ENCODE results near the gene PPP2CA. TPM values are rescaled to one million over a fixed set of nuclear protein-coding genes. Genes with fewer than 3 reads are reported as not detected.
"Not testable (repeated sequence)": the region's sequence is repeated elsewhere in the genome, so short reads cannot be mapped to it uniquely, and the experiment has no call there.

PPP2CA gene
- total and polyA plus RNA-seq, 2 of the 13 experiments (the other 11 are each of a cell fraction or from before 2014, with no cell fraction given), result 82.4 to 171 TPM

DNA sequence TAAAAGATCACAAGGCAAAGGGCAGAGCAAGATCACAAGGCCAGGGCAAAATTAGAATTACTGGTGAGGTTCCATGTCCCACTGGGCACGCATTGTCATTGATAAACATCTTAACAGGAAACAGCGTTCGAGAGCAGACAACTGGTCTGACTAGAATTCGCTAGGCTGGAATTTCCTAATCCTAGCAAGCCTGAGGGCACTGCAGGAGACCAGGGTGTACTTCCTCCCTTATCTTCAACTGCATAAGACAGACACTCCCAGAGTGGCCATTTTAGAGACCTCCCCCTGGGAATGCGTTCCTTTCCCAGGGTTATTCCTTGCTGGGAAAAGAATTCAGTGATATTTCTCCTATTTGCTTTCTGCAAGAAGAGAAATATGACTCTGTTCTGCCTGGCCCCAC, 36.8 kb upstream of the PPP2CA start:
- H4K20me1 ChIP-seq (ENCODE audit: insufficient read depth, low read length); H3K27me3 ChIP-seq (ENCODE audit: control insufficient read depth in 1 of 2, insufficient read depth in 2 of 2, low read length in 2 of 2); CTCF ChIA-PET (ENCODE audit: low intra/inter-chr PET ratio, low total read pairs); H3K36me3 ChIP-seq (replicated peaks in 1 of 2; ENCODE audit: control insufficient read depth in 1 of 2, insufficient read depth in 2 of 2, low read length in 2 of 2); intact Hi-C loops (cut with micrococcal nuclease; ENCODE audit: unreplicated experiment); BruUV-seq (replicated peaks); H3K4me2 ChIP-seq (ENCODE audit: low read depth, low read length); H3K27ac ChIP-seq (ENCODE audit: extremely low read length, insufficient read depth, low read length); POLR2A ChIA-PET; H2AFZ ChIP-seq (ENCODE audit: low read length); H3K79me2 ChIP-seq (ENCODE audit: insufficient read depth, low read length); DNase-seq (ENCODE audit: low spot score); in situ Hi-C loops (cut with HindIII; ENCODE audit: extremely low pct_ligation_motif_present, low pct_unique_long_range_greater_than_20kb); ATAC-seq; H3K4me3 ChIP-seq (replicated peaks in 1 of 3; ENCODE audit: insufficient read depth in 1 of 3, low read depth in 2 of 3, low read length in 3 of 3); H3K9ac ChIP-seq (ENCODE audit: insufficient read depth, low read depth, low read length); H3K4me1 ChIP-seq (ENCODE audit: insufficient read depth, low read length); FAIRE-seq: not testable (repeated sequence)
- 24% methylated on average over 2 of the region's 5 CpGs for WGBS (ENCODE audit: low lambda C conversion rate)
- peaks cover 14% of the 10 kb centered on the region; the same call in 1 of the 2 replicates for H3K9me3 ChIP-seq (ENCODE audit: low read length)

- H3K9ac ChIP-seq (ENCODE audit: insufficient read depth, low read depth, low read length), result no peak overlapping the region
- H3K4me2 ChIP-seq (ENCODE audit: low read depth, low read length), result no peak overlapping the region
- no peaks in the 10 kb centered on the region for H4K20me1 ChIP-seq (ENCODE audit: insufficient read depth, low read length)
- no TSS peak for BruUV-seq (replicated peaks)
- 27% methylated on average over 3 of the region's 3 CpGs for WGBS (ENCODE audit: low lambda C conversion rate)
- H2AFZ ChIP-seq (ENCODE audit: low read length), result no peak overlapping the region
- FAIRE-seq (no peak), DNase-seq (ENCODE audit: low spot score) (no peak), ATAC-seq (no peak)
- ChIA-PET CTCF (ENCODE audit: low intra/inter-chr PET ratio, low total read pairs) (no interaction called here), POLR2A (no interaction called here)
- intact Hi-C loops (cut with micrococcal nuclease; ENCODE audit: unreplicated experiment), result no loop called here
- in situ Hi-C loops (cut with HindIII; ENCODE audit: extremely low pct_ligation_motif_present, low pct_unique_long_range_greater_than_20kb), result no loop called here
- H3K9me3 ChIP-seq (ENCODE audit: low read length), result peaks cover 7% of the 10 kb centered on the region; the same call in 1 of the 2 replicates
- no peaks in the 10 kb centered on the region for H3K4me1 ChIP-seq (ENCODE audit: insufficient read depth, low read length)
- no peak overlapping the region for H3K4me3 ChIP-seq (replicated peaks in 1 of 3; ENCODE audit: insufficient read depth in 1 of 3, low read depth in 2 of 3, low read length in 3 of 3)
- TF ChIP-seq MXD4 (CRISPR knock-in tag; IDR thresholded peaks at IDR 0.05) (no peak), BRF2 (CRISPR knock-in tag; IDR thresholded peaks at IDR 0.05) (no peak), HCFC1 (IDR thresholded peaks at IDR 0.05; ENCODE audit: low read depth, low read length) (no peak), ZNF230 (CRISPR knock-in tag; IDR thresholded peaks at IDR 0.05) (no peak), ZNF431 (CRISPR knock-in tag; IDR thresholded peaks at IDR 0.05; ENCODE audit: borderline replicate concordance, low read depth) (no peak), MAFG (CRISPR knock-in tag; IDR thresholded peaks at IDR 0.05) (no peak)
- TF ChIP-seq, protein P1, sequence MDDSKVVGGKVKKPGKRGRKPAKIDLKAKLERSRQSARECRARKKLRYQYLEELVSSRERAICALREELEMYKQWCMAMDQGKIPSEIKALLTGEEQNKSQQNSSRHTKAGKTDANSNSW (CRISPR knock-in tag; IDR thresholded peaks at IDR 0.05; ENCODE audit: borderline replicate concordance), result no peak
- no peaks in the 10 kb centered on the region for H3K36me3 ChIP-seq (replicated peaks in 1 of 2; ENCODE audit: control insufficient read depth in 1 of 2, insufficient read depth in 2 of 2, low read length in 2 of 2)
- no peaks in the 10 kb centered on the region for H3K27me3 ChIP-seq (ENCODE audit: control insufficient read depth in 1 of 2, insufficient read depth in 2 of 2, low read length in 2 of 2)
- H3K27ac ChIP-seq (ENCODE audit: extremely low read length, insufficient read depth, low read length), result no peak overlapping the region
- no peaks in the 10 kb centered on the region for H3K79me2 ChIP-seq (ENCODE audit: insufficient read depth, low read length)
Observed at GRCh38 chr5:134258896-134259295, 33.0 kb upstream of the PPP2CA start.

All from HepG2 (cell line).